HG02763 (cell line): ENCODE results near the gene SYNPO2L.

Experiments used
- ATAC-seq: cut with Tn5 transposase; IDR thresholded peaks from one replicate; pipeline ENCODE4 v1.9.1; 2021; ENCODE audit warnings: mild to moderate bottlenecking, moderate library complexity; ENCODE audit not compliant: unreplicated experiment

Gene SYNPO2L

GRCh38 chr10:73650537-73651331 is 5.1 kb downstream of the SYNPO2L start:
- ATAC-seq: no peak

- ATAC-seq: no peak
Measured at GRCh38 chr10:73649876-73650536, 5.8 kb downstream of the SYNPO2L start.

GRCh38 chr10:73648975-73649829 is 6.6 kb downstream of the SYNPO2L start:
- no peak for ATAC-seq

GRCh38 chr10:73647875-73648651 is 7.8 kb downstream of the SYNPO2L start:
- no peak for ATAC-seq

DNA sequence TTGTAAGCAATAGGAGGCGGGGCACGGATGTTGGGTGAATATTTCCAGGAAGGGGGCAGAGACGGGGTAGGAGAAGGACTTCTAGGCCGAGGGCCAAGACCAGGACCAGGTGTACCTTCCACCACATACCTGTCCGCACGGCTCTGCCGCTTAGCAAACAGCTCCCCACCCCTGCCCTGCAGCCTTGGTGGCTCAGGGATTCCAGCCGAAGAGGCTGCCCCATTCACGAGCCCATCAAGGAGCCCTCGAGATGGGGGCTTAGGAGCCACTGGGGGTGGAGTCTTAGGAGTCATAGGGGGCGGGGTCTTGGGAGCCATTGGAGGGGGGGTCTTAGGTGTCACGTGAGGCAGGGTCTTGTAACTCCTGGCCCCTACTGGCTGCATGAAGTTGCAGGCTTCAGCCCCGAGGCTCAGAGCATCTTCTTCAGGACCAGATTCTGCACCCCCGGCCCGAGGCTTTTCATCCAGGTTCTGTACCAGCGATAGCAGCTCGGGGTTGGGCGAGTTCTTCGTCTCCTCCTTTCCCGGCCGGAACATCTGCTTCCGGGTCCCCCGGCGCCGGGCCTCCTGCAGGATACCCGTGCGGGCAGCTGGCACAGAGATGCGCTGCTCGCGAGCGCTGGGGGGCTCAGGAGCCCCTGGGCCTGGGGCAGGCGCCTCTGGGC is 8.5 kb downstream of the SYNPO2L start:
- ATAC-seq: no peak

GRCh38 chr10:73646598-73647041 is 9.2 kb downstream of the SYNPO2L start:
- ATAC-seq: no peak

DNA sequence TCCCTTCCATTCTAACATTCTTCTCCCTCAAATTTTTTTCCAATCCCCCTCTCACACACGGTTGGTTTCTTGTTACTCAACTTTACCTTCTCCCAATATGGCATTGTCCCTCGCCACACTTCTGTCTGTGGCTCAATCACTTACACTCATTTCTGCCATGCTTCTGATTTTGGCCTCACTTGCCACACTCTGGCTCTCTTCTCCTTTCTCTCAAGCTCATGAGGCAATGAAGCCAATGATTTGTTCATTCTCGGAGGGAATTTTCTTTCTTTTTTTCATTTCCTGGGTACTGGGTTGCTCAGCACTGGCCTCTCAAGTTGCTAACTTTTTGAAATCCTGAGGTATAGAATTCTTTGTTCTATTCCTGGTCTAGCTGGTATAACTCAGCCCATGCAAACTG is 10.6 kb downstream of the SYNPO2L start:
- no peak for ATAC-seq

GRCh38 chr10:73644767-73645166 is 11.1 kb downstream of the SYNPO2L start:
- ATAC-seq: no peak

DNA sequence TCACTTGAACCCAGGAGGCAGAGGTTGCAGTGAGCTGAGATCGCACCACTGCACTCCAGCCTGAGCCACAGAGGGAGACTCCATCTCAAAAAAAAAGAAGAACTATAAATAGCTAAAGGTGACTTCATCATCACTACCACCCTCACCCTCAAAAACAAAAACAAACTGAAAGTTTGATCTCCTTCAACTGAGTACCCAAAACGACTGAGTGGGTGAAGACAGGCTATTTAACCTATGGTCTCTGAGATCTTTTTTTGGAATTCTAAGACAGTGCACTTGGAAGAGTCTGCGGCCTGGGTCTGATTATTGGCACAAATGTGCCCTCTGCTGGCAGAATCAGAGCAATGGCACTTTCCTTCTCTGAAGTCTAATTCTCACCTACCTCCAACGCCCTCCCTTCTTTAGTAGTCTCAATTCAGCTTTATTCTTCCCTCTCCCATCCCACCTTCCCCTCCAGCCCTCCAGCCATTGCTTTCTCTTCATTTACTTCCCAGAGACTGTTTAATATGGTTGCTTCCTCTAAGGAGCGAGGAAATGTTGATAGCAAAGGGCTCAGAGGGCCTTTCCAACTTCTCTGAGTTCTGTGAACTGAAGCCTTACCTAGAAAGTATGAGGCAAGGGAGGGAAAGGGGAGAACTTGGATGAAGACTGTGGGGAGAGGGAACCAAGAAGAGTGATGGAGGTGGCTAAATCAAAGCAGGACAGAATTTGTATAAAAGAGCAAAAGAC is 11.7 kb downstream of the SYNPO2L start:
- no peak for ATAC-seq

GRCh38 chr10:73643362-73643761 is 12.5 kb downstream of the SYNPO2L start:
- no peak for ATAC-seq

- no peak for ATAC-seq
Measured at GRCh38 chr10:73641328-73642060, 14.3 kb downstream of the SYNPO2L start, which contains the start of gene MYOZ1. Gene MYOZ1 (minus strand): TSS chr10:73641474. CDS start chr10:73640017, 1,457 bp downstream.

DNA sequence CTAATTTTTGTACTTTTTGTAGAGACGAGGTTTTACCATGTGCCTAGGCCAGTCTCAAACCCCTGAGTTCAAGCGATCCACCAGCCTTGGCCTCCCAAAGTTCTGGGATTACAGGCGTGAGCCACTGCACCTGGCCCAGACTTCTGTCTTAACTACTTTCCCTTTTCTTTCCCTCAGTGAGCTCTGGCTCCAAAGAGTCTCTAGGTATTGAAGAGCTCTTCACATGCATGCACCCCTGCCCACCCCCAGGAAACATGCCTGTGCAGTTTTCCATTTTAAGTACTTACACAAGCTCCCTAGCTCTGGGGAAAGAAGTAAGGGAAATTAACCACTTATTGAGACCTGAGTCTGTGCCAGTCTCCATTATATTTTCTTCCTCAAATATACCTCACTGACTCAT is 16.5 kb downstream of the SYNPO2L start:
- no peak for ATAC-seq

- no peak for ATAC-seq
Measured at GRCh38 chr10:73635781-73636180, 20.0 kb downstream of the SYNPO2L start.

- ATAC-seq: no peak
Measured at GRCh38 chr10:73634421-73634820, 21.4 kb downstream of the SYNPO2L start.

DNA sequence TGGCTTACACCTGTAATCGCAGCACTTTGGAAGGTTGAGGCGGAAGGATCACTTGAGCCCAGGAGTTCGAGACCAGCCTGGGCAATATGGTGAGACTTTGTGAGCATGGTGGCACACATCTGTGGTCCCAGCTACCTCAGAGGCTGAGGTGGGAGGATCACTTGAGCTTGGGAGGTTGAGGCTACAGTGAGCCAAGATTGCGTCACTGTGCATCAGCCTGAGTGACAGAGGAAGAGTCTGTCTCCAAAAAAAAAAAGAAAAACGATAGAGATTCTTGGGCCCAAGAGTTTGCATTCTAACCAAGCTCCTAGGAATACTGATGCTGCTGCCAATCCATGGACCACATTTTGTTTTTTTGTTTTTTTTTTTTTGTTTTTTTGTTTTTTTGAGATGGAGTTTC is 26.7 kb downstream of the SYNPO2L start:
- no peak for ATAC-seq

- ATAC-seq: no peak
Measured at GRCh38 chr10:73628405-73628804, 27.4 kb downstream of the SYNPO2L start.

DNA sequence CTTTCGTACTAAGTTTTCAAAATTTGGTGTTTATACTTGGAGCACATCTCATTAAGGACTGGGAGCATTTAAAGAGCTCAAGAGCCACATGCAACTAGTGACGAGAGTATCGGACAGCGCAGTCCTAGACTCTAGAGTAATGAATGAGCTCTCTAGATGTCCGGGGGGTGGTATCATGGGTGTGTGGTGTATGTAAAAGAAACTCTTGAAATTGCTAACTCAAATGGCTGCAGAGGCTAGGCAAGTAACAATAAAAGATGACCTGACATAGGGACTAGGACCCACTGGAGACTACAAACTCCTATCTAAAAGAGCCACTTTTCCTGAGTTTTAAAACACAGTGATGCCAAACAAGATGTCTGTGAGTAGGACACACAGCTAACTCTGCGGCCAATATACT is 28.5 kb downstream of the SYNPO2L start:
- no peak for ATAC-seq

DNA sequence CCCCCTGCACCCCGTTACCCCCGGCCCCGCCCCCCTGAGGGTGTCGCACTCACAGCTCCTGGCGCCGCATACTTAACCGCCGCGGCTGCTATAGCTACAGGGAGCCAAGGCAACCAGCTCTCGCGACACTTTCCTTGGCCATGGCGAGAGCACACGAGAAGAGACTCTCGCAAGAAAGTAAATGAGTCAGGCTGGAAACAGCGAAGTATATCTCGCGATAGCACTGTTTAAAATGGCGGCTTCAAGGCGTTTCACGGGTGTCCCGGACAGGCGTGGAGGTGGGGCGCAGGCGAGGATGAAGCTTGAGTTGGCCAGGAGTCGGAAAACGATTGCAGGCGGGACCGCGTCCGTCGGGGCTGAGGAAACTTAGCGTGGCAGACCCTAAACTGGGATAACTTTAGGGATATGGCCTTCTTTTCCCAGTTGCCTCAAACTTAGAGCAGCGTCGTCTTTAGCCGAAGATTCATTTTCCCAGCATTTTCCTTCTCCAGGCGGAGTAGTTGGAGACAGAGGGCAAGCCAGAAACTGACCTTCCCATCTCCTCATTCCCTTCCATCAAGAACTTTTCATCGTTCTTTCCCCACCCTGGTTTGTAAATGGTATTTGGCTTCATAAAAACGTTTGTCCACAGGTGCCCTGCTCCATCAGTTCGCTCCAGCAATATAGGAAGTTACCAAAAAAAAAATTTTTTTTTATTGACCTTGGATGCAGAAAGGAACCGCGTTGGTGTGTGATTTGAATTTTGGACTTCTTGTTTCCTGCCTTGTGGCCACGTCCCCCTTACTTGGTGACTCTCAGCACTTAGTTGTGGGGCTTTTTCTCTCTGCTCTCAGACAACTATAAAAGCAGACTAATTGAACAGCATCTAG is 29.7 kb downstream of the SYNPO2L start:
- ATAC-seq: peak; percentile 94
